Adipocyte (in vitro differentiated cells): ENCODE measurements around the gene DGKA.
"Not testable (repeated sequence)": the region's sequence is repeated elsewhere in the genome, so short reads cannot be mapped to it uniquely, and the experiment has no call there.

Experiments used
- DNase-seq: peaks from one replicate; pipeline ENCODE4 v3.0.0-alpha.2; 2015; ENCODE audit warnings: low read depth
- H3K27me3 ChIP-seq: replicated peaks from 2 replicates; pipeline ENCODE4 v1.7.0; 2013; ENCODE audit warnings: mild to moderate bottlenecking, low read length, moderate library complexity; ENCODE audit not compliant: control insufficient read depth, insufficient read depth
- H3K36me3 ChIP-seq: 2 replicates; pipeline ENCODE4 v1.7.0; 2013; ENCODE audit warnings: low read length, mild to moderate bottlenecking, moderate library complexity; ENCODE audit not compliant: control insufficient read depth, insufficient read depth, severe bottlenecking
- H3K4me1 ChIP-seq: 2 replicates; pipeline ENCODE4 v1.7.0; 2013; ENCODE audit warnings: mild to moderate bottlenecking, low read length, moderate library complexity; ENCODE audit not compliant: control insufficient read depth, insufficient read depth
- H3K4me3 ChIP-seq: 2 replicates; pipeline ENCODE4 v1.7.0; 2013; ENCODE audit warnings: mild to moderate bottlenecking, low read length, moderate library complexity
- H3K9ac ChIP-seq: 2 replicates; pipeline ENCODE4 v1.7.0; 2013; ENCODE audit warnings: mild to moderate bottlenecking, low read length, moderate library complexity
- H3K9me3 ChIP-seq: 2 replicates; pipeline ENCODE4 v1.7.0; 2013; ENCODE audit warnings: mild to moderate bottlenecking, low read length, moderate library complexity; ENCODE audit not compliant: control insufficient read depth

Gene DGKA

GRCh38 chr12:55972456-55972855 is 41.5 kb downstream of the DGKA start:
- Histone ChIP-seq H3K4me3 (peak overlapping the region; percentile 89), H3K36me3 (peaks cover 7% of the 10 kb centered on the region)

GRCh38 chr12:55972911-55973598 is 42.1 kb downstream of the DGKA start:
- peak overlapping the region; percentile 89 for H3K4me3 ChIP-seq
- peaks cover 29% of the 10 kb centered on the region for H3K4me1 ChIP-seq
- DNase-seq, result no peak
- no peaks in the 10 kb centered on the region for H3K9me3 ChIP-seq
- H3K27me3 ChIP-seq, result no peaks in the 10 kb centered on the region
- peak overlapping the region; percentile 91 for H3K9ac ChIP-seq
- peaks cover 7% of the 10 kb centered on the region for H3K36me3 ChIP-seq

More at GRCh38 chr12:55972456-55972855, 41.5 kb downstream of the DGKA start:
- H3K9ac ChIP-seq, result peak overlapping the region; percentile 91
- H3K27me3 ChIP-seq, result no peaks in the 10 kb centered on the region
- peak; percentile 17 for DNase-seq
- peaks cover 31% of the 10 kb centered on the region for H3K4me1 ChIP-seq
- H3K9me3 ChIP-seq, result no peaks in the 10 kb centered on the region

- Histone ChIP-seq H3K4me1 (peaks cover 29% of the 10 kb centered on the region), H3K36me3 (peaks cover 7% of the 10 kb centered on the region), H3K27me3 (no peaks in the 10 kb centered on the region), H3K4me3 (peak within 1 kb of the TSS; percentile 97), H3K9ac (peak within 1 kb of the TSS; percentile 100), H3K9me3 (no peaks in the 10 kb centered on the region)
- peak; percentile 100 for DNase-seq
These were observed 42.8 kb downstream of the DGKA start, which contains the start of gene RAB5B for GRCh38 chr12:55973599-55974307. RAB5B (plus strand) TSS chr12:55974078; CDS start chr12:55986961, 12,883 bp downstream.

DNA sequence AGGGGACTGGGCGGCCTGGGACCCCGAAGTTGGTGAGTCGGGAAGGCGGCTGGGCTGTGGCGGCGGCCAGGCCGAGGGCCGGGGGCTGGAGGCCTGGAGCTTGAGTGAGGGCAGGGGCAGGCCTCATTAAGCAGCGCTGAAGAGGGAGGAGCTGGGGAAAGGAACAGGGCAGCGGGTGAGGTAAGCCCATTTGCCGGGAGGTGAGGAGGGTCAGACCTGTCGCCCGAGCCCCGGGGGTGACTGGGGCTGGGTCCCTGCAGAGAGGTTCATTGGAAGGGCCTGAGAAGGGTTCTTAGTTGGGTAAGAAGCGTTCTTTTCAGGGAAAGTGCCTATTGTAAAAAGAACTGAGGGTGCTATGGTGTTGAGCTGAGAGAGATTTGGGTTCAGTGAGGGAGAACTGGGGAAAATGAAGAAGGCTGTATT is 43.4 kb downstream of the DGKA start:
- Histone ChIP-seq H3K4me1 (peaks cover 29% of the 10 kb centered on the region), H3K9me3 (no peaks in the 10 kb centered on the region), H3K4me3 (peak overlapping the region; percentile 97), H3K27me3 (no peaks in the 10 kb centered on the region), H3K9ac (peak overlapping the region; percentile 100), H3K36me3 (peaks cover 7% of the 10 kb centered on the region)
- peak; percentile 76 for DNase-seq

- no peaks in the 10 kb centered on the region for H3K9me3 ChIP-seq
- H3K4me3 ChIP-seq, result no peak overlapping the region
- peaks cover 13% of the 10 kb centered on the region for H3K4me1 ChIP-seq
- no peak overlapping the region for H3K9ac ChIP-seq
- no peaks in the 10 kb centered on the region for H3K27me3 ChIP-seq
- no peak for DNase-seq
- H3K36me3 ChIP-seq, result peaks cover 26% of the 10 kb centered on the region
These were observed 47.4 kb downstream of the DGKA start for GRCh38 chr12:55978393-55978792.

DNA sequence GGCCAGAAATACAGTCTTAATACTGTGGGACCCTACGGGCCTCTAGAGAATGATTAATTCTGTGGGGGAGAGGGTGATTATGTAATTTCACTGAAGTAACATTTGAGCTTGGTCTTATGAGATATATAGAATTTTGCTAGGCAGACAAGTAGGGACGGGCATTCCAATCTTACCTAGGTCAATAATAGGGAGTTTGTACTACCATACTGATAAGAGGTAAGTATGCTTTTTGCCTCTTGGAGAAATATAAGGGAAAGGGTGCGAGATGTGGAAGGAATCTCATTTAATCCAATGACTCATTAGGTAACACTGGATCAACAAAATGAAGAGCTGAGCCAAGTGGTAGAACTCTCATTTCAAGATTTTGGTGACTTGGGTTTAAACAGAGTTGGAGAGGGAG is 48.1 kb downstream of the DGKA start:
- H3K9me3 ChIP-seq, result no peaks in the 10 kb centered on the region
- no peak overlapping the region for H3K4me3 ChIP-seq
- H3K9ac ChIP-seq, result no peak overlapping the region
- no peak for DNase-seq
- H3K36me3 ChIP-seq, result peaks cover 30% of the 10 kb centered on the region
- peaks cover 13% of the 10 kb centered on the region for H3K4me1 ChIP-seq
- no peaks in the 10 kb centered on the region for H3K27me3 ChIP-seq

DNA sequence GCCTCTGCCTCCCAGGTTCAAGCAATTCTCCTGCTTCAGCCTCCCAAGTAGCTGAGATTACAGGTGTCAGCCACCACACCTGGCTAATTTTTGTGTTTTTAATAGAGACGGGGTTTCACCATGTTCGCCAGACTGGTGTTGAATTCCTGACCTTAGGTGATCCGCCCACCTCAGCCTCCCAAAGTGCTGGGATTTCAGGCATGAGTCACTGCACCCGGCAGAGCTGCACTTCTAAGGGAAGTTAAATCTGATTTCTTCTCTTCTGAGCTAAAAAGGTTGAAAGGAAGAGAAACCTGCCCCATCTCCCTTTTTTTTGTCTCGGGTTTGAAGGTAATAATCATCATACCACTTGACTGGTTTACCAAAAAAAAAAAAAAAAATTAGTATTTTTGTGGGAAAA is 50.9 kb downstream of the DGKA start:
- H3K36me3 ChIP-seq, result peaks cover 51% of the 10 kb centered on the region
- not testable (repeated sequence) for H3K27me3 ChIP-seq, H3K4me1 ChIP-seq, H3K9me3 ChIP-seq, H3K4me3 ChIP-seq, H3K9ac ChIP-seq, DNase-seq

DNA sequence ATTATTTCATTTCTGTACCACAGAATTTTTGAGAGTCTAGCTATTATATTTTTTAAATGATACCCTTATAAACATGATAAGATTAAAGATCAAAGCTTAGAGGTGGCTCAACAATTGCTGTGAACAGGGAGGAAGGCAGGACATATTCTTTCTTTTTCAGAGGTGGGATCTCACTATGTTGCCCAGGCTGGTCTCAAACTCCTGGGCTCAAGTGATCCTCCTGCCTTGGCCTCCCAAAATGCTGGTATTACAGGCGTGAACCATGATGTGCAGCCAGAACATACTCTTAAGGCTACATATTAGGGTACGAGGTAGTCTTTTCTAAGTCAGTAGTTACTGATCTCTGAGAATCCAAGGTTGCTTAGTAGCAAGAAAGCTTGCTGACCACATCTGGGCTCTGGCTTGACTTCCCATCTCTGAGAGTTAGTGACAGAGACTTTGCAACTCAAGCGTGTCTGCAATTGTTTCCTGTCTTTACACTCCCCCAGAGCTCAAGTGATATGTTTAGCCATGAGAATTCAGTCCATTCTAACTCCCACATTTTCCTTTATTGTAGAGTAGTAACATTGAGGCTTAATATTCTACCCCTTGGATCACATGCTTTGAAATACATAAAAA is 51.5 kb downstream of the DGKA start:
- no peaks in the 10 kb centered on the region for H3K9me3 ChIP-seq
- no peak overlapping the region for H3K9ac ChIP-seq
- H3K36me3 ChIP-seq, result peaks cover 51% of the 10 kb centered on the region
- no peaks in the 10 kb centered on the region for H3K4me1 ChIP-seq
- no peaks in the 10 kb centered on the region for H3K27me3 ChIP-seq
- no peak for DNase-seq
- H3K4me3 ChIP-seq, result no peak overlapping the region

- DNase-seq, result no peak
- Histone ChIP-seq H3K9ac (no peak overlapping the region), H3K9me3 (no peaks in the 10 kb centered on the region), H3K36me3 (peaks cover 57% of the 10 kb centered on the region), H3K4me1 (no peaks in the 10 kb centered on the region), H3K27me3 (no peaks in the 10 kb centered on the region), H3K4me3 (no peak overlapping the region)
These were observed 52.4 kb downstream of the DGKA start for GRCh38 chr12:55983232-55983842.

- H3K9me3 ChIP-seq, result no peaks in the 10 kb centered on the region
- H3K9ac ChIP-seq, result no peak overlapping the region
- no peak overlapping the region for H3K4me3 ChIP-seq
- DNase-seq, result no peak
- no peaks in the 10 kb centered on the region for H3K27me3 ChIP-seq
- H3K36me3 ChIP-seq, result peaks cover 63% of the 10 kb centered on the region
- H3K4me1 ChIP-seq, result no peaks in the 10 kb centered on the region
These were observed 53.9 kb downstream of the DGKA start for GRCh38 chr12:55984861-55985260.

GRCh38 chr12:55985341-55985740 is 54.4 kb downstream of the DGKA start:
- H3K36me3 ChIP-seq, result peaks cover 64% of the 10 kb centered on the region
- no peak overlapping the region for H3K4me3 ChIP-seq
- no peak for DNase-seq
- no peaks in the 10 kb centered on the region for H3K4me1 ChIP-seq
- no peaks in the 10 kb centered on the region for H3K27me3 ChIP-seq
- no peaks in the 10 kb centered on the region for H3K9me3 ChIP-seq
- no peak overlapping the region for H3K9ac ChIP-seq
